Gastroesophageal sphincter (tissue), 4 donors: ENCODE measurements around the gene TRIP11. TPM values are rescaled to one million over a fixed set of nuclear protein-coding genes. Genes with fewer than 3 reads are reported as not detected.

Experiments used
- ATAC-seq: fragments of 150-250 bp; one replicate; pipeline ENCODE4 v1.9.1; 2016; ENCODE audit warnings: mild to moderate bottlenecking, moderate library complexity
- H3K27ac ChIP-seq, 4 donors: fragments of 200-600 bp; sonication (generic) in 3 of 4; 1 replicate in 3 of 4; 2 replicates in 1 of 4; pipeline ENCODE4 v1.5.1; 2016 to 2019
- H3K27me3 ChIP-seq: fragments of 200-600 bp; sonication (generic); one replicate; pipeline ENCODE4 v1.5.1; 2019
- H3K36me3 ChIP-seq, 2 donors: fragments of 200-600 bp; sonication (generic); one replicate each; pipeline ENCODE4 v1.5.1; 2019; ENCODE audit warnings: control low read depth in 1 of 2
- H3K4me1 ChIP-seq, 3 donors: fragments of 200-600 bp; sonication (generic); 1 replicate in 2 of 3; 2 replicates in 1 of 3; pipeline ENCODE4 v1.5.1; 2016 to 2019; ENCODE audit warnings: control low read depth in 2 of 3
- H3K4me3 ChIP-seq, 2 donors: fragments of 200-600 bp; sonication (generic); one replicate each; pipeline ENCODE4 v1.5.1; 2019; ENCODE audit warnings: mild to moderate bottlenecking in 1 of 2, moderate library complexity in 1 of 2
- H3K9me3 ChIP-seq, 3 donors: fragments of 200-600 bp; sonication (generic); one replicate each; pipeline ENCODE4 v1.5.1; 2017 to 2019; ENCODE audit warnings: control low read depth in 2 of 3
- CTCF ChIP-seq, 4 experiments: fragments of 200-600 bp in 2 of 4; fragments of 450-650 bp in 2 of 4; sonication (generic) in 1 of 4; IDR thresholded peaks; one replicate each; pipeline ENCODE4 v1.5.1; 2017 to 2019; ENCODE audit warnings: antibody characterized with exemption in 4 of 4, mild to moderate bottlenecking in 2 of 4, moderate library complexity in 2 of 4
- EP300 ChIP-seq: sonication (generic); formaldehyde crosslinking; IDR thresholded peaks from one replicate; pipeline ENCODE4 v1.6.1; 2017; ENCODE audit warnings: antibody characterized with exemption, mild to moderate bottlenecking
- POLR2A ChIP-seq, 2 donors: fragments of 450-650 bp; IDR thresholded peaks; one replicate each; pipeline ENCODE4 v1.6.1; 2017; ENCODE audit warnings: antibody characterized with exemption in 2 of 2, mild to moderate bottlenecking in 2 of 2, moderate library complexity in 1 of 2
- POLR2AphosphoS5 ChIP-seq: sonication (generic); formaldehyde crosslinking; IDR thresholded peaks from one replicate; pipeline ENCODE4 v1.6.1; 2017; ENCODE audit warnings: antibody characterized with exemption
- WGBS, 2 donors: methylation state at CpG; one replicate each; pipeline ENCODE4 v1.1.5; 2018; ENCODE audit warnings: low coverage in 1 of 2; 5-methylcytosine and 5-hydroxymethylcytosine counted together
- total RNA-seq, 4 donors: library from RNA; depleted of rRNA; stranded (reverse); fragments of >200 nt; gene quantifications; one replicate each; pipeline ENCODE4 v1.1.0, GENCODE V29; 2016

Gene TRIP11
- total RNA-seq, 4 donors from 2014 or later: 39.3 to 51.6 (median 41.8) TPM

GRCh38 chr14:91998667-91999570 lies 40.9 kb downstream of the TRIP11 start:
- no peaks in the 10 kb centered on the region for H3K27me3 ChIP-seq
- H3K36me3 ChIP-seq: peaks cover 0 to 41% of the 10 kb centered on the region in 2 donors
- no peaks in the 10 kb centered on the region for H3K9me3 ChIP-seq
- H3K4me3 ChIP-seq: no peak overlapping the region
- ATAC-seq: no peak
- TF ChIP-seq CTCF (IDR thresholded peaks at IDR 0.05): no peak
- no peak for TF ChIP-seq POLR2A (IDR thresholded peaks at IDR 0.05)
- no peak for TF ChIP-seq EP300
- no peak for TF ChIP-seq POLR2AphosphoS5
- H3K4me1 ChIP-seq: peaks cover 0 to 25% (median 0%) of the 10 kb centered on the region in 3 donors
- 56 to 69% methylated on average over 6 of the region's 6 CpGs for WGBS, 2 donors
- no peak overlapping the region for H3K27ac ChIP-seq

DNA sequence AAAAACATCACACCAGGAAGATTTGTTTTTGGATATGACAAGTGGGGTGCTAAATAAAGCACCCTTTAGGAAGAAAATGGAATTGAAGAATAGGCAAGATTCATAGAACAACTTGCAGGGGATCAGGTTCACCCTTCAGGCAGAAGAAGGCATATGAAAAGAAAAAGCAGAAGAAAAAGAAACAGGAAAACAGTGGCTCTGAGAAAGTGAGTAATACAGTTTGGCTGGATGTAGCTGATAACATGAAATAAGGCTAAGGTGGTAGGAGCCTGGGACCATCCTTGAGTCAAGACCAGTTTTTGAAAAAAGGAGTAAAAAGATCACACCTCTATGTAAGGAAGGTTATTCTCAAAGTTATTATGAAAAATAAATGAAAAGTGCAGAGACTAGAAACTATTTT lies 42.4 kb downstream of the TRIP11 start:
- ATAC-seq: no peak
- Histone ChIP-seq H3K4me1 (peaks cover 0 to 25% (median 0%) of the 10 kb centered on the region in 3 donors), H3K36me3 (peaks cover 0 to 51% of the 10 kb centered on the region in 2 donors), H3K27ac (no peak overlapping the region), H3K27me3 (no peaks in the 10 kb centered on the region), H3K9me3 (no peaks in the 10 kb centered on the region), H3K4me3 (no peak overlapping the region)
- TF ChIP-seq POLR2A (IDR thresholded peaks at IDR 0.05): no peak
- no peak for TF ChIP-seq EP300
- no peak for TF ChIP-seq CTCF (IDR thresholded peaks at IDR 0.05)
- no peak for TF ChIP-seq POLR2AphosphoS5

- H3K4me1 ChIP-seq: peaks cover 0 to 25% (median 0%) of the 10 kb centered on the region in 3 donors
- no peak for TF ChIP-seq POLR2AphosphoS5
- peak; percentile 24 to 61 (median 51) for TF ChIP-seq CTCF (IDR thresholded peaks at IDR 0.05)
- H3K36me3 ChIP-seq: peaks cover 0 to 57% of the 10 kb centered on the region in 2 donors
- 19 to 22% methylated on average over 2 of the region's 2 CpGs for WGBS, 2 donors
- no peak overlapping the region for H3K27ac ChIP-seq
- H3K27me3 ChIP-seq: no peaks in the 10 kb centered on the region
- no peaks in the 10 kb centered on the region for H3K9me3 ChIP-seq
- H3K4me3 ChIP-seq: no peak overlapping the region
- peak; percentile 31 for ATAC-seq
Observed at GRCh38 chr14:91996948-91997371, 42.9 kb downstream of the TRIP11 start.

- Histone ChIP-seq H3K27me3 (no peaks in the 10 kb centered on the region), H3K27ac (no peak overlapping the region), H3K4me1 (peaks cover 0 to 24% (median 4%) of the 10 kb centered on the region in 3 donors), H3K9me3 (no peaks in the 10 kb centered on the region), H3K4me3 (no peak overlapping the region), H3K36me3 (peaks cover 4 to 58% of the 10 kb centered on the region in 2 donors)
- ATAC-seq: no peak
- WGBS, 2 donors: 72% methylated on average over 3 of the region's 3 CpGs; no CpG with 5 or more reads in 1 of the 2 donors
- TF ChIP-seq EP300: no peak
- TF ChIP-seq CTCF (IDR thresholded peaks at IDR 0.05): no peak
- TF ChIP-seq POLR2AphosphoS5: no peak
- TF ChIP-seq POLR2A (IDR thresholded peaks at IDR 0.05): no peak
Observed at GRCh38 chr14:91987192-91987591, 52.7 kb downstream of the TRIP11 start.
